Endodermal cell (in vitro differentiated cells): ENCODE measurements around the gene SENP5. TPM values are rescaled to one million over a fixed set of nuclear protein-coding genes. Genes with fewer than 3 reads are reported as not detected.

ENCODE experiments used
- DNase-seq: peaks from one replicate; pipeline ENCODE4 v3.0.0-alpha.2; 2017
- H3K27ac ChIP-seq: 2 replicates; pipeline ENCODE4 v1.5.1; 2013; ENCODE audit warnings: mild to moderate bottlenecking, low read depth, low read length, moderate library complexity
- H3K27me3 ChIP-seq: 2 replicates; pipeline ENCODE4 v1.6.1; 2013; ENCODE audit warnings: mild to moderate bottlenecking, low read length, moderate library complexity; ENCODE audit not compliant: insufficient read depth, control insufficient read depth, poor library complexity, severe bottlenecking
- H3K36me3 ChIP-seq: 2 replicates; pipeline ENCODE4 v1.7.0; 2013; ENCODE audit warnings: mild to moderate bottlenecking, low read length, moderate library complexity; ENCODE audit not compliant: control insufficient read depth, insufficient read depth
- H3K4me1 ChIP-seq: one replicate; pipeline ENCODE4 v1.7.0; 2013; ENCODE audit warnings: low read length; ENCODE audit not compliant: control insufficient read depth, insufficient read depth
- H3K4me3 ChIP-seq: 2 replicates; pipeline ENCODE4 v1.5.1; 2013; ENCODE audit warnings: mild to moderate bottlenecking, low read length, moderate library complexity
- H3K9ac ChIP-seq: 2 replicates; pipeline ENCODE4 v1.6.1; 2013; ENCODE audit warnings: mild to moderate bottlenecking, low read length, moderate library complexity; ENCODE audit not compliant: poor library complexity, severe bottlenecking; ENCODE audit errors: extremely low read depth
- H3K9me3 ChIP-seq: 2 replicates; pipeline ENCODE4 v1.6.1; 2013; ENCODE audit warnings: mild to moderate bottlenecking, low read length, moderate library complexity; ENCODE audit not compliant: control insufficient read depth
- H3K27ac Mint-ChIP-seq: 2 replicates; pipeline ENCODE4 v1.8.0; 2020; ENCODE audit warnings: mixed read lengths
- H3K27me3 Mint-ChIP-seq: 2 replicates; pipeline ENCODE4 v1.8.0; 2021; ENCODE audit warnings: mild to moderate bottlenecking, mixed read lengths; ENCODE audit not compliant: insufficient read depth
- H3K36me3 Mint-ChIP-seq: 2 replicates; pipeline ENCODE4 v1.8.0; 2020; ENCODE audit warnings: low read depth, mixed read lengths
- H3K4me1 Mint-ChIP-seq: 2 replicates; pipeline ENCODE4 v1.8.0; 2020; ENCODE audit warnings: mixed read lengths
- H3K4me3 Mint-ChIP-seq: 2 replicates; pipeline ENCODE4 v1.8.0; 2020; ENCODE audit warnings: mild to moderate bottlenecking, moderate library complexity, mixed read lengths
- H3K9me3 Mint-ChIP-seq: 2 replicates; pipeline ENCODE4 v1.8.0; 2020; ENCODE audit warnings: mild to moderate bottlenecking, mixed read lengths
- WGBS, 2 experiments: methylation state at CpG; one replicate each; pipeline versions ENCODE4 v1.1.5 to v1.1.7; 2013; ENCODE audit warnings: missing lambda C conversion rate in 2 of 2, mixed read lengths in 1 of 2; ENCODE audit not compliant: insufficient coverage in 1 of 2, insufficient read length in 1 of 2; 5-methylcytosine and 5-hydroxymethylcytosine counted together
- total RNA-seq, 2 donors: library from RNA; stranded (reverse); fragmentation: NEBNext Ultra II Directional in 1 of 2; extraction: Animal tissue kit (Norgen Biotek cat#: 25700) in 1 of 2; gene quantifications; 2 replicates in 1 of 2; 3 replicates in 1 of 2; pipeline ENCODE4 v1.2.1, GENCODE V29; 2021
- TF ChIP-seq, protein P1 (sequence below): fragments of 200-600 bp; sonication (generic); conservative IDR thresholded peaks from 2 replicates; pipeline ENCODE4 v1.5.0; 2021; ENCODE audit warnings: antibody characterized with exemption, mild to moderate bottlenecking

Gene SENP5
- total RNA-seq, 2 donors from 2014 or later: 35.2 to 44.3 TPM

DNA sequence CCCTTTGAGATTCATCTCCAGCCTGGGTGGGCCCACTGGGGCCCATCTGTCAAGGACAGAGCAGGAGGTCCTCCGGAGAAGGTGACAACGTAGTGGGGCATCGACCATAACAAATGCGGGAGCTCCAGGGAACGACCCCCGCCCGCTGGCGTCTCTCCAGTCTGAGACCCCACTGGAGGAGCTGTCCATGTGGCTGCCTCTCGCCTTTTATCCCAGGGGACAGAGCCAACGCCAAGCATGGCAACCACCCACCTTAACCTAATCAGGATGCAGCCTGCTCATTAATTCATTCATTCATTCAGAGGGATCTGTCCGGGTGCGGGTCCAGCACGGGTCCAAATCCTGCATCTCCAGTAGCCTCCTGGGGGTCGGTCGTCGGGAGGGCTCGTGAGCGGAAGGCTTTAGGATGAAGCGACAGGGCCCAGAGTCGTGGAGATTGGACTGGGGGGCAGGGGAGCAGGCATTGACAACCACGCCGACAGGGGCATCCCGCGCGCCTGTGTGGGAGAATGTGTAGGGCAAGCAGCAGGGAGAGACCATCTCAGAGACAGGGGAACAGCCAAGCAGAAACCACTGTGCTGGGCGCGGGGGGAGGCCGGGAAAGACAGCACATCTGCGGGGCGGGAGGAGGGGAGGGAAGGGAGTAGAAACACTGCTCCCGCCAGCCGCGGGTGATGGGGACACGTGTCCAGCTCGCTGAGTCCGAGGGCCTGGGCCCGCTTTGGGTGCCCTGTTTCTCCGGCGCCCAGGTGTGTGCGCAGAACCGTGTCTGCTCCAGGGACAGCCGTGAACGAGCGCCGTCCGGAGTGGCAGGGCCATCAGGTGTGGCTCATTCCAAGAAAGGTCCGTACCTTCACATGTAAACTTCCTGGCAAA, 99.0 kb downstream of the SENP5 start:
- 21 to 34% methylated on average over 28 to 47 of the region's 47 CpGs for WGBS, 2 experiments
- Mint-ChIP-seq H3K27ac (no peak overlapping the region), H3K27me3 (peaks cover 85% of the 10 kb centered on the region), H3K4me3 (peak overlapping the region; percentile 46), H3K4me1 (peaks cover 3% of the 10 kb centered on the region), H3K36me3 (no peaks in the 10 kb centered on the region), H3K9me3 (peaks cover 8% of the 10 kb centered on the region)
- DNase-seq: peak; percentile 74
- H3K27me3 ChIP-seq: peaks cover 92% of the 10 kb centered on the region
- no peaks in the 10 kb centered on the region for H3K36me3 ChIP-seq
- H3K4me3 ChIP-seq: no peak overlapping the region
- no peak overlapping the region for H3K27ac ChIP-seq
- no peak overlapping the region for H3K9ac ChIP-seq
- TF ChIP-seq, protein P1, sequence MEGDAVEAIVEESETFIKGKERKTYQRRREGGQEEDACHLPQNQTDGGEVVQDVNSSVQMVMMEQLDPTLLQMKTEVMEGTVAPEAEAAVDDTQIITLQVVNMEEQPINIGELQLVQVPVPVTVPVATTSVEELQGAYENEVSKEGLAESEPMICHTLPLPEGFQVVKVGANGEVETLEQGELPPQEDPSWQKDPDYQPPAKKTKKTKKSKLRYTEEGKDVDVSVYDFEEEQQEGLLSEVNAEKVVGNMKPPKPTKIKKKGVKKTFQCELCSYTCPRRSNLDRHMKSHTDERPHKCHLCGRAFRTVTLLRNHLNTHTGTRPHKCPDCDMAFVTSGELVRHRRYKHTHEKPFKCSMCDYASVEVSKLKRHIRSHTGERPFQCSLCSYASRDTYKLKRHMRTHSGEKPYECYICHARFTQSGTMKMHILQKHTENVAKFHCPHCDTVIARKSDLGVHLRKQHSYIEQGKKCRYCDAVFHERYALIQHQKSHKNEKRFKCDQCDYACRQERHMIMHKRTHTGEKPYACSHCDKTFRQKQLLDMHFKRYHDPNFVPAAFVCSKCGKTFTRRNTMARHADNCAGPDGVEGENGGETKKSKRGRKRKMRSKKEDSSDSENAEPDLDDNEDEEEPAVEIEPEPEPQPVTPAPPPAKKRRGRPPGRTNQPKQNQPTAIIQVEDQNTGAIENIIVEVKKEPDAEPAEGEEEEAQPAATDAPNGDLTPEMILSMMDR: no peak
- peaks cover 8% of the 10 kb centered on the region for H3K9me3 ChIP-seq
- H3K4me1 ChIP-seq: no peaks in the 10 kb centered on the region

DNA sequence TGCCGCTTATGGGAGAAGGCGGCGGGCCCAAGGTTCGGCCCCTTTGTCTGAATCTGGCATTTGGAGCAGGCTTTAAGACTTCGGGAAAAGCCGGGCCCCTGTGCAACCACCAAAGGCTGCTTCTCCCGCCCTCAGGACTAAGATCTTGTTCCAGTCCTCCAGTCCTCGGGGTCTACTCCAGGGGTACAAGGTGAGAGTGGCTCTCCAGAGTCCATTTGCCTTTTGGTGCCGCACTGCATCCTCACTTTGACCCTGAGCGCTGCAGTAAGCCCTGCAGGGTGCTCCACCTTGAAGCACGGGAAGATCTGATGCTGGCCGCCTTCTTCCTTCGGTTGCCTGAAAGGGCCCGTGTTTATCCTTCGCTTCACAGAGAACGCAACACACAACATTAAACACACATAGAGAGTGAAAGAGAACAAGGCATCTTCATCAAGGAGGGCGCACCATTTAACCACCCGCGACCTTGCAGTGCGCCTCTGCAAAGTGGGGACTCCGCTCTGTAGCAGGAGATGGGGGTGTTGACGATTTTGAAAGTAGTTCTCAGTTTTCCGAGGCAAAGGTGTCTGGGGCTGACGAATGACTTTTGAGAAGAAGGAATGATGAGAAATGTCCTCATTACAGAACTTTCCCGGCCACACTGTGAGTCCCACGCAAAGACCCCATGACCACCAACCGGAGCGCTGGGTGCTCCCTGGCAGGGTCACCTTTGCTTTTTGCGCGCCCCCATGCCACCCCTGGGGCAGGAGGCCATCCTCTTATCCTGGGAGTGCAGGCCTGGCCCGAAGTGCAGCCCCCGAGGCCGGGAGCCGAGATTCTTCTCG, 99.9 kb downstream of the SENP5 start:
- TF ChIP-seq, protein P1: no peak
- no peak overlapping the region for H3K9ac ChIP-seq
- Mint-ChIP-seq H3K4me3 (peak overlapping the region; percentile 46), H3K4me1 (peaks cover 3% of the 10 kb centered on the region), H3K36me3 (no peaks in the 10 kb centered on the region), H3K27ac (no peak overlapping the region), H3K27me3 (peaks cover 83% of the 10 kb centered on the region), H3K9me3 (peaks cover 13% of the 10 kb centered on the region)
- H3K4me3 ChIP-seq: peak overlapping the region; percentile 69
- 31 to 32% methylated on average over 29 to 35 of the region's 35 CpGs for WGBS, 2 experiments
- peaks cover 85% of the 10 kb centered on the region for H3K27me3 ChIP-seq
- H3K36me3 ChIP-seq: no peaks in the 10 kb centered on the region
- H3K27ac ChIP-seq: no peak overlapping the region
- H3K4me1 ChIP-seq: no peaks in the 10 kb centered on the region
- DNase-seq: peak; percentile 47
- H3K9me3 ChIP-seq: peaks cover 8% of the 10 kb centered on the region

DNA sequence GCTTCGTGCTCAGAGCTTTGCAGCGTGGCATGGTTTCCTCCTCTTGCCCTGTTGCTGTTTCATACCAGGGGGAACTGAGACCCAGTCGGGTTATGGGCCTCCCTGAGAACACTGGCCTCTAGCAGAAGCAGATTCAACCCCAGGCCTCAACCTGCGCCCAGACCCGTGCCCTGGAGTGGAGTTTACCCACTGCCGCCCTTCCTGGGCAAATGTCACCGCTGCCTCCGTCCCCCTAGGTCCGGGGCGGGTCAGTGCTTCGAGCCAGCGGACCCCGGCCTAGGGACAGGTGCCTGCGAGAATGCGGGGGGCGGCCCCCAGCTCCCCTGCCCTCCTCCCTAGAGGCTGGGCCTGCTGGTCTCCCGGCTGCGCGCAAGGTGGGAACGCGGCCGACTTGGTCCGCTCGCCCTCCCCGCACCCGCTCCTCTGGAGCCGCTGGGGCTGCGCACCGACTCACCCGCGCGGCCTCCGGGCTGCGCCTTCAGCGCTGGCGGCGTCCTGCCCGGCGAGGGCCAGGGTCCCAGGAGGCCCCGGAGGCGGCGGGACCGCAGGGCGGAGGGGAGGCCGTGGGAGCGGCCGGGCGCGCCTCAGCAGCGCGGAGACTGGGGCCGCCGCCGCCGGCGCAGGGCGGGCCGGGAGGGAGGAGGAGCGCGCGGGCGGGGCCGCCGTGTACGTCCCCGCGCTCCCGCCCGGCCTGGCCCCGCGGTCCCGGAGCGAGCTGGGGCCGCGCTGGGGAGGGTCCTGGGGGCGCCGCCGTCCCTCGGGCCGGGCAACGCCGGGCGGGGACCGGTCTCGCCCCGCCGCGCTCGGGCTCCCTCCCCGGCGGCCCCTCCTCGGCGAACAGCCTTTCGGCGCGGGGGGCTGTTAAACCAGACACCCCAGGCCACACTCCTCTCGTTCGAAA, 100.8 kb downstream of the SENP5 start, which contains the start of gene PIGZ:
Gene PIGZ, minus strand, starts transcription at position 601 of the 901 bp plus-strand sequence. CDS start 16,802 bp downstream, outside the sequence.
- peak within 1 kb of the TSS; percentile 46 for H3K4me3 Mint-ChIP-seq
- Histone ChIP-seq H3K36me3 (no peaks in the 10 kb centered on the region), H3K4me1 (no peaks in the 10 kb centered on the region), H3K27me3 (peaks cover 77% of the 10 kb centered on the region), H3K27ac (no peak within 1 kb of the TSS), H3K9ac (no peak within 1 kb of the TSS), H3K4me3 (peak within 1 kb of the TSS; percentile 69), H3K9me3 (peaks cover 8% of the 10 kb centered on the region)
- peaks cover 74% of the 10 kb centered on the region for H3K27me3 Mint-ChIP-seq
- DNase-seq: peak; percentile 77
- no peak within 1 kb of the TSS for H3K27ac Mint-ChIP-seq
- 2 to 8% methylated on average over 14 to 98 of the region's 98 CpGs for WGBS, 2 experiments
- peaks cover 16% of the 10 kb centered on the region for H3K9me3 Mint-ChIP-seq
- TF ChIP-seq, protein P1: no peak
- no peaks in the 10 kb centered on the region for H3K36me3 Mint-ChIP-seq
- H3K4me1 Mint-ChIP-seq: peaks cover 3% of the 10 kb centered on the region
